Posterior vena cava (tissue), 2 donors: ENCODE results near the gene ZNF672. TPM values are rescaled to one million over a fixed set of nuclear protein-coding genes. Genes with fewer than 3 reads are reported as not detected.

Experiments used
- microRNA-seq, 2 donors: library from miRNA; unstranded; fragments of <30 nt; microRNA quantifications; one replicate each; pipeline ENCODE4 v1.2.0, GENCODE V29; 2020 to 2021; ENCODE audit warnings: borderline microRNAs expressed in 2 of 2
- total RNA-seq, 2 donors: library from RNA; stranded (reverse); fragmentation: NEBNext Ultra II Directional; extraction: Animal tissue kit (Norgen Biotek cat#: 25700); gene quantifications; one replicate each; pipeline ENCODE4 v1.2.1, GENCODE V29; 2021
- donor health status: DM: yes; HTN: yes; CAD: no.
- donor health status: DM: yes; HTN: yes; CAD: no.

ZNF672 gene
- total RNA-seq, 2 donors from 2014 or later: 17.6 to 23.4 TPM

Small RNA genes lying within 50 kb of the gene (microRNA-seq; reads per million reads assigned to microRNA genes)
- 0.78 to 2.3 reads per million in 2 donors for gene MIR3124

Other genes with a start within 250 kb of the ZNF672 start
- not detected for gene OR2T10, start 240.5 kb upstream of the ZNF672 start, total RNA-seq
- gene OR2T11, start 203.1 kb upstream of the ZNF672 start, total RNA-seq: not detected
- gene OR2T35, start 192.9 kb upstream of the ZNF672 start, total RNA-seq: not detected
- gene OR2T27, start 182.7 kb upstream of the ZNF672 start, total RNA-seq: not detected
- not detected for gene OR14I1, start 135.5 kb upstream of the ZNF672 start, total RNA-seq
- not detected for gene LYPD8, start 82.5 kb upstream of the ZNF672 start, total RNA-seq
- gene SH3BP5L, start 12.3 kb upstream of the ZNF672 start, total RNA-seq: 10 to 100 TPM; 17.5 to 18.4 TPM
- gene ZNF692, start 20.9 kb downstream of the ZNF672 start, total RNA-seq: 10 to 100 TPM; 14.7 to 17.6 TPM
- 1 to 10 TPM; 2.7 to 3.7 TPM for gene PGBD2, start 68.0 kb downstream of the ZNF672 start, total RNA-seq